Skin epidermis (tissue), 12 donors: ENCODE data around the gene ATF7IP.
"Not testable (repeated sequence)": the region's sequence is repeated elsewhere in the genome, so short reads cannot be mapped to it uniquely, and the experiment has no call there.

ENCODE experiments used
- H3K27ac ChIP-seq, 21 experiments: fragments of 200-600 bp; sonication (generic) in 11 of 21; one replicate each; pipeline ENCODE4 v1.5.0; 2020; ENCODE audit warnings: mild to moderate bottlenecking in 3 of 21, inconsistent platforms in 2 of 21, moderate library complexity in 2 of 21
- H3K4me3 ChIP-seq, 7 experiments: fragments of 200-600 bp; sonication (generic) in 2 of 7; one replicate each; pipeline ENCODE4 v1.5.0; 2020; ENCODE audit warnings: inconsistent platforms in 2 of 7, mild to moderate bottlenecking in 2 of 7, moderate library complexity in 1 of 7

ATF7IP gene

GRCh38 chr12:14405407-14405806 is 39.9 kb downstream of the ATF7IP start:
- peak overlapping the region in 1 of 21 experiments; percentile 7 for H3K27ac ChIP-seq
- H3K4me3 ChIP-seq = not testable (repeated sequence)

- peak overlapping the region in 3 of 21 experiments; percentile 3 to 55 (median 29) for H3K27ac ChIP-seq
- no peak overlapping the region for H3K4me3 ChIP-seq
Measured at GRCh38 chr12:14408208-14408607, 42.7 kb downstream of the ATF7IP start.

- H3K4me3 ChIP-seq = no peak overlapping the region
- no peak overlapping the region for H3K27ac ChIP-seq
Measured at GRCh38 chr12:14410177-14410576, 44.7 kb downstream of the ATF7IP start.

- Histone ChIP-seq H3K4me3 (no peak overlapping the region), H3K27ac (peak overlapping the region in 4 of 21 experiments; percentile 20 to 73 (median 28))
Measured at GRCh38 chr12:14410841-14411569, 45.5 kb downstream of the ATF7IP start.

GRCh38 chr12:14416658-14417057 is 51.2 kb downstream of the ATF7IP start:
- no peak overlapping the region for H3K4me3 ChIP-seq
- H3K27ac ChIP-seq = peak overlapping the region in 6 of 21 experiments; percentile 11 to 76 (median 70)

- no peak overlapping the region for H3K4me3 ChIP-seq
Measured at GRCh38 chr12:14417715-14418114, 52.2 kb downstream of the ATF7IP start.

GRCh38 chr12:14418451-14418890 is 53.0 kb downstream of the ATF7IP start:
- Histone ChIP-seq H3K4me3 (peak overlapping the region in 1 of 7 experiments; percentile 3), H3K27ac (peak overlapping the region in 14 of 21 experiments; percentile 14 to 77 (median 52))

More at GRCh38 chr12:14417715-14418114, 52.2 kb downstream of the ATF7IP start:
- peak overlapping the region in 12 of 21 experiments; percentile 14 to 77 (median 59) for H3K27ac ChIP-seq

- Histone ChIP-seq H3K4me3 (no peak overlapping the region), H3K27ac (no peak overlapping the region)
Measured at GRCh38 chr12:14422516-14423230, 57.2 kb downstream of the ATF7IP start.

- H3K27ac ChIP-seq = no peak overlapping the region
- H3K4me3 ChIP-seq = no peak overlapping the region
Measured at GRCh38 chr12:14424545-14424944, 59.1 kb downstream of the ATF7IP start.

GRCh38 chr12:14426792-14427191 is 61.3 kb downstream of the ATF7IP start:
- Histone ChIP-seq H3K27ac (no peak overlapping the region), H3K4me3 (no peak overlapping the region)

- Histone ChIP-seq H3K4me3 (no peak overlapping the region), H3K27ac (no peak overlapping the region)
Measured at GRCh38 chr12:14427929-14428328, 62.4 kb downstream of the ATF7IP start.

GRCh38 chr12:14430394-14430986 is 65.0 kb downstream of the ATF7IP start:
- Histone ChIP-seq H3K4me3 (no peak overlapping the region), H3K27ac (no peak overlapping the region)

- Histone ChIP-seq H3K4me3 (no peak overlapping the region), H3K27ac (no peak overlapping the region)
Measured at GRCh38 chr12:14431975-14432374, 66.5 kb downstream of the ATF7IP start.

GRCh38 chr12:14435627-14436026 is 70.1 kb downstream of the ATF7IP start:
- Histone ChIP-seq H3K4me3 (no peak overlapping the region), H3K27ac (no peak overlapping the region)

GRCh38 chr12:14442221-14442881 is 76.9 kb downstream of the ATF7IP start:
- Histone ChIP-seq H3K4me3 (no peak overlapping the region), H3K27ac (peak overlapping the region in 4 of 21 experiments; percentile 3 to 35 (median 14))

- peak overlapping the region in 2 of 21 experiments; percentile 3 to 35 for H3K27ac ChIP-seq
Measured at GRCh38 chr12:14443531-14443930, 78.0 kb downstream of the ATF7IP start.

GRCh38 chr12:14450479-14450878 is 85.0 kb downstream of the ATF7IP start:
- no peak overlapping the region for H3K4me3 ChIP-seq

More at GRCh38 chr12:14443531-14443930, 78.0 kb downstream of the ATF7IP start:
- no peak overlapping the region for H3K4me3 ChIP-seq

GRCh38 chr12:14452336-14452735 is 86.9 kb downstream of the ATF7IP start:
- H3K4me3 ChIP-seq = no peak overlapping the region
- H3K27ac ChIP-seq = no peak overlapping the region

More at GRCh38 chr12:14450479-14450878, 85.0 kb downstream of the ATF7IP start:
- no peak overlapping the region for H3K27ac ChIP-seq

GRCh38 chr12:14452865-14453264 is 87.4 kb downstream of the ATF7IP start:
- Histone ChIP-seq H3K4me3 (no peak overlapping the region), H3K27ac (no peak overlapping the region)
